ENCODE measurements around the gene TBK1. TPM values are rescaled to one million over a fixed set of nuclear protein-coding genes. Genes with fewer than 3 reads are reported as not detected.

The TBK1 gene
- total RNA-seq, 3 donors from 2014 or later: 16.2 to 23.0 (median 17.9) TPM

GRCh38 chr12:64478661-64479060, 26.7 kb downstream of the TBK1 start:
- Histone ChIP-seq H3K36me3 (ENCODE audit: low read depth) (peaks cover 7% of the 10 kb centered on the region), H3K9me3 (peaks cover 8% of the 10 kb centered on the region), H3K4me3 (no peak overlapping the region), H3K4me1 (ENCODE audit: low read depth) (no peaks in the 10 kb centered on the region)
- TF ChIP-seq CTCF (IDR thresholded peaks at IDR 0.05): no peak
- ATAC-seq (no peak), DNase-seq (no peak)
- intact Hi-C loops (cut with DNase I, micrococcal nuclease): no loop called here

- H3K36me3 ChIP-seq (ENCODE audit: low read depth): no peaks in the 10 kb centered on the region
- ATAC-seq: no peak
- no peak for TF ChIP-seq CTCF (IDR thresholded peaks at IDR 0.05)
- no peak for DNase-seq
- intact Hi-C loops (cut with DNase I, micrococcal nuclease): no loop called here
- H3K9me3 ChIP-seq: peaks cover 8% of the 10 kb centered on the region
- H3K4me3 ChIP-seq: no peak overlapping the region
- no peaks in the 10 kb centered on the region for H3K4me1 ChIP-seq (ENCODE audit: low read depth)
These were observed 28.2 kb downstream of the TBK1 start for GRCh38 chr12:64480148-64480547.

GRCh38 chr12:64486657-64487056, 34.7 kb downstream of the TBK1 start:
- no peak overlapping the region for H3K4me3 ChIP-seq
- H3K36me3 ChIP-seq (ENCODE audit: low read depth): peaks cover 10% of the 10 kb centered on the region
- H3K4me1 ChIP-seq (ENCODE audit: low read depth): no peaks in the 10 kb centered on the region
- intact Hi-C loops (cut with DNase I, micrococcal nuclease): no loop called here
- TF ChIP-seq CTCF (IDR thresholded peaks at IDR 0.05): no peak
- ATAC-seq: no peak
- H3K9me3 ChIP-seq: no peaks in the 10 kb centered on the region
- DNase-seq: no peak

GRCh38 chr12:64491718-64492117, 39.8 kb downstream of the TBK1 start:
- H3K4me1 ChIP-seq (ENCODE audit: low read depth): no peaks in the 10 kb centered on the region
- H3K4me3 ChIP-seq: no peak overlapping the region
- ATAC-seq (no peak), DNase-seq (no peak)
- intact Hi-C loops (cut with DNase I, micrococcal nuclease): no loop called here
- peaks cover 16% of the 10 kb centered on the region for H3K36me3 ChIP-seq (ENCODE audit: low read depth)
- TF ChIP-seq CTCF (IDR thresholded peaks at IDR 0.05): no peak
- no peaks in the 10 kb centered on the region for H3K9me3 ChIP-seq

DNA sequence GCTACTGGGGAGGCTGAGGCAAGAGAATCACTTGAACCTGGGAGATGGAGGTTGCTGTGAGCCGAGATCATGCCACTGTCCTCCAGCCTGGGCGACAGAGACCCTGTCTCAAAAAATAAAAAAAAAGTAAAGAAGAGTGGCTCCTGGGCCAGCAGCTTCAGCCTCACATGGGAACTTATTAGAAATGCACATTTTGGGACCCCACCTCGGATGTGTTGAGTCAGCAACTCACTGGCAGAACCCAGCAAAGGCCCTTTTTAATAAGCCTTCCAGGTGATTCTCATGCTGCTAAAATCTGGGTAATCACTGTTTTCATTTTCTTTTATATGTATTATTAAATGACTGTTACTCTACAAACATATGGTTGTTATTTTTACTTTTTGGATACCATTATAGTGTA, 41.6 kb downstream of the TBK1 start:
- Histone ChIP-seq H3K9me3 (no peaks in the 10 kb centered on the region), H3K4me3 (no peak overlapping the region), H3K4me1 (ENCODE audit: low read depth) (no peaks in the 10 kb centered on the region), H3K36me3 (ENCODE audit: low read depth) (peaks cover 21% of the 10 kb centered on the region)
- DNase-seq (no peak), ATAC-seq (no peak)
- intact Hi-C loops (cut with DNase I, micrococcal nuclease): no loop called here
- no peak for TF ChIP-seq CTCF (IDR thresholded peaks at IDR 0.05)
